GM21526 (cell line): Measurements from ENCODE around the gene CXCL8.
A peak's percentile ranks its signal among the peaks of the same experiment; 100 is the strongest.

Experiments
- ATAC-seq: cut with Tn5 transposase; IDR thresholded peaks from one replicate; pipeline ENCODE4 v1.9.1; 2021; ENCODE audit warnings: moderate library complexity; ENCODE audit not compliant: unreplicated experiment, low FRiP score

Gene CXCL8

DNA sequence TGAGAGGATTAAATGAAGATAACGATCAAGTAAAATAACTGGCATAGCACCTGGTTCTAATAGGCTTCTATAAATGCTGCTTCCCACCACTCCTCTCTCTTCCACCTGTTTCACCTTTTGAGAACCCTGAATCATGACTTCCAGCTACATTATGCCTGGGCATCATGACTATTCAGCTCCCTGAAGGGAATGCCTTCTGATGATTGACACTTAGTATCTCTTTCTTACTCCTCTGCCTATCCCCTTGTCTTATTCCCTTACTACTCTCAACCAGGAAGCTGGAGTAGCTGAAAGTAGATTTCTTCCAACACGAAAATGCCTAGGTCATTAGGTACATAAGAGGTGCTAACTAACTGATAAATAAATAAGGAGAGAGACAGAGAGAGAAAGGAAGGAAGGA lies 24.7 kb upstream of the CXCL8 start:
- no peak for ATAC-seq

- peak; percentile 92 for ATAC-seq
These were observed 21.7 kb upstream of the CXCL8 start for GRCh38 chr4:73718375-73719373.

DNA sequence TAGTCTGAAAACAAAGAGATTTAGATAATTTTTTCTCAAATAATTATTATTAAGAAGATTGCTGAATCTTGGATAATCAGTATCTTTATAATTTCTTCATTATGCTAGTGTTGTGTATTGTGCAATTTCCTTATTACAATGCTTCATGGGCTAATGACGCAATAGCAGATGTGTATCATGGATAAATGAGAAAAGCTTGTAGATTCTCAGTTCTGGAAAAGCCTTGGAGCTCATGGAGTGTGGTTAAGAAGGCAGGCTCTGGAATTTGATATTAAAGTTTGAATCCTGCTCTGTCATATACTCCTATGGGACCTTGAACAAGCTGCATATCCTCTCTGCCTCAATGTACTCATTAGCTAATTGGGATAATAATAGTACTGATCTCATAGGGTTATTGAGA lies 18.9 kb upstream of the CXCL8 start:
- no peak for ATAC-seq

- ATAC-seq, result no peak
These were observed 18.5 kb upstream of the CXCL8 start for GRCh38 chr4:73721909-73722308.

- no peak for ATAC-seq
These were observed 17.3 kb upstream of the CXCL8 start for GRCh38 chr4:73723023-73723422.

GRCh38 chr4:73723928-73724327 lies 16.4 kb upstream of the CXCL8 start:
- no peak for ATAC-seq

GRCh38 chr4:73725510-73725909 lies 14.9 kb upstream of the CXCL8 start:
- no peak for ATAC-seq

DNA sequence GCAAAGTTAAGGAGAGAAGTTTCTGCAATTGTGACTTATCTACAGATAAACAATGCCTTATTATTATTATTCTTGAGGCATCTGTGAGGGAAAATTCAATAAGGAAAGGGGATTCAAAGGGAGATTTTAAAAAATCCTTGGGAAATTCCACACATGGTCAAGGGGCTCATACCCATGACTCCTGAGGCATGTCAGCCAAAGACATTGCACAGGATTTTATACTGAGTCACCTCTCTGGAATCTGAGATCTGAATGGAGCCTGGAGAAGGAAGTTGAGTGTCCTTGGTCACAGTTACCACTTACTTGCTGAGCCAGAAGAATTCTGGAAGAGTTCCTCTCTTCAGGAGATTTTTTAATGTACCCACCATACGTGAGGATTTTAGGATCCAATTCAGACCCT lies 14.4 kb upstream of the CXCL8 start:
- ATAC-seq, result no peak

DNA sequence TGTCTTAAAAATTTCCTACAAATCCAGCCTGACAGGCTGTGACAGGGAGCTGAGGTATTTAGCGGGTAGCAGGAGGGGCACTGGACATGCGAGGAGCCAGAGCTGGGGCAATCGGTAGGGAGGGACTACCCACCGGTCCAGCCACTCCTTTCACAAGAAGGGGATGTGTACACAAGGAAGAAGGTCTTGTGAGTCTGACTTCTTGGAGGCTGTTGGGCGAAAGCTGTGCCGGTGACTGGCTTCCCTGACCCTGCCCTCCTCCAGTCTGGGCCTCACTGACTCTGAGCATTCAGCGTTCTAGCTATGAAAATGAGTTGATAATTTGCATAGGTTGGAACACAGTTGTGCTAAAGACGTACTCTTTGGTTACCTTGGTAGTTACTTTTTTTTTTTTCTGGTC lies 12.7 kb upstream of the CXCL8 start:
- no peak for ATAC-seq

DNA sequence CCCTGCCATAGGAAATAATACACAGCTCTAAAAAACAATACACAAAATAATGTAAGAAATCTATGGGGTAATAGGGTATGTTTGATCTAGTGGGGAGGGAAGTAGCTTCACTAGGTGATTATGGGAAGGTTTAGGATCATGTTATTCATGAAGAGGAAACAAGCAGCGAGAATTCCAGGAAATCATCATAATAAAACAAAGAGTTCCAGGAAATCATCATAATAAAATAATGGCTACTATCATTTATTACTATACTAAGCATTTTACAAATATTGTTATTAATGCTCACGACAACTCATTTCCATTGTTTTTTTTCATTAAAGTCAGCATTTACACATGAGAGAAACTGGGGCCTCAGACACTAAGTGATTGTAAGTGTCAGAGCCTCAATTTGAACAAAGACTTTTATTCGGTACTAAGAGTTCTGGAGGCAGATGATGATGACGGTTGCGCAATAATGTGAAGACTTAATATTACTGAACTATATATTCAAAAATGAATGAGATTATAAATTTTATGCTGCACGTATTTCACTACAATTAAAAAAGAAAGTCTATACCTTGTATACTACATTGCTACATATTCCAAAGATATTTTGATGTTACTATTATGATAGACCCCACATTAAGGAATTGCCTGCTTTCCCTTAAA lies 12.2 kb upstream of the CXCL8 start:
- no peak for ATAC-seq

- ATAC-seq, result peak; percentile 72
These were observed 10.7 kb upstream of the CXCL8 start for GRCh38 chr4:73729534-73730165.

DNA sequence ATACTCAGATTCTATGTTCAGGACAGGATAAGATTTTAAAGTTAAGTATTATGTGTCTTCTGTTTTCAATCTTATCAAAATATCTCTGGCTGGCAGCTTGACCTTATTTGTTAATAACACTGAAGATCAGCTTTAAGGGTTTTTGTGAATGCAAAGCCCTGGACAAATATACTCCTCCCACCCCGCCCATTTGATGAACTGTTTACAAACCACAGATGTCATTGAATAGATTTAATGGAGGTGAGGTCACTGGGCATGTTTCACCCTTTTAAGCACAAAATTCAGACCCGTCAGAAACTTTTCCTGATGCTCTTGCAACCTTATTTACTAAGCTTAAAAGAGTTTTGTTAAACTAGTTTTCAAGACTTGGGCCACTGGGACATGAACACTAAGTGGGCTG lies 10.1 kb upstream of the CXCL8 start:
- no peak for ATAC-seq

DNA sequence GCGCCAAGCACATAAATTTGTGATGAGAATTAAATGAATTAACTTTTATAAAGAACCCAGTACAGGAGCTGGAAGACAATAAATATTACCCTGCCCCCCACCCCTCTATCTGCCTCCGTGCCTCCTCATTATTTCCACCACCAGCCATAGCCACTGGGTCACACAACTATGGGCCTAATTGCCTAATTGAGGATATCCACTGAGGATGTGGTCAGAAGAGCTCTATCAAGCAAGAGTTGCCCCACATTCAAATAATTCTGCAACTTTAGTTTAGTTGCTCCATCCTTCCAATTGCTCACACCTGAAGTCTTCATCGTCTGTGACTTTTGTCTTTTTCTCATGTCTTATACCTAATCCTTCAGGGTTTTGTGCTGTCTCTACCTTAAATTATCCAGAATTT lies 9.5 kb upstream of the CXCL8 start:
- ATAC-seq, result no peak

DNA sequence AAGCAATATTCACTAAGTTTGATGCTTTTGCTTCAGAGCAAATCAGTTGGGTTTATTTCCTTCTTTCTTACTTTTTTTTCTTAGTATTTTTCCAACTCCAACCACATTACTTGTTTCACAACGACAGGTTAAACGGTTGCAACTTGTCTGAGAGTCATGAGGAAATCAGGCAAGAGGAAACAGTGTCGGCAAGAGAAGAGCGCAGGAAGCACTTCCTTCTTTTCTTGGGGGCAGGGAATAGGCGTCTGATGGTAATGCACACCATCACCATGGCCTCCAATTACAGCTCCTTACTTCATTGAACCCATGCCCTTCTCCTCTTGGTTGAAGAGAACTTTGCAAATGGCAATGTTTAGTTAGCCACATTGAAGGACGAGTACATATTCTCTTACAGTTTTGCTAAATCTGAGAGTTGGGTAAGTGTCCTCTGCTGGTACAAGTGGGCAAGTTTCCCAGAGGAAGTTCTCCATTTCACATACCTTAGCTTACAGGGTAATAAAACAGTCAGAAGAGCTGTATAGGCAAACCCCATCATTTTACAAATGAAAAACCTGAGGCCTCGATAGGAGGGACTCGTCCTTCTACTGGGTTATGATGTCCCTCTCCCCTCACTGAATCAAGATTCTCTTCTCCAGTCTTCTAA lies 8.3 kb upstream of the CXCL8 start:
- no peak for ATAC-seq

GRCh38 chr4:73732759-73733431 lies 7.5 kb upstream of the CXCL8 start:
- ATAC-seq, result no peak

DNA sequence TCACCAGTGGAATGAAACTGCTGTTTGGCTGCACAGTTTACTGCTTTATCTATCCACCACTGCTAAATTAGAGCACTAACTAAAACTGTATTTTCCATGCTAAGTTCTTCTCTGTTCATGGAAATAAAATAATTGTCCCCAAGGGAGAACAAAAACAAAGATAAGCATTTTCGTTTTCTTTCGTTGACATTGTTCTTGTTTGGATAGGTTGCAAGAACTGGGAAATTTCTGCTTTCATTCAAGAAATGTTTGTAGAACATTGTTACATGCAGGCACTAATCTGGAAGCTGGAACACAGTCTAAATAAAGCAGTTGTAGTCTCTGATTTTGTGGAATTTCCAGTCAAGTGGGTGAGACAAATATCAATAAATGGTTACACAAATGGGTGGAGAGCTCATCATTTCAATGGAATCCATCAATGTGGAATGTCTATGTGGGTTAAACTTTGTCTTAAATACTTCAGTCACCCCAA lies 5.8 kb upstream of the CXCL8 start:
- no peak for ATAC-seq

DNA sequence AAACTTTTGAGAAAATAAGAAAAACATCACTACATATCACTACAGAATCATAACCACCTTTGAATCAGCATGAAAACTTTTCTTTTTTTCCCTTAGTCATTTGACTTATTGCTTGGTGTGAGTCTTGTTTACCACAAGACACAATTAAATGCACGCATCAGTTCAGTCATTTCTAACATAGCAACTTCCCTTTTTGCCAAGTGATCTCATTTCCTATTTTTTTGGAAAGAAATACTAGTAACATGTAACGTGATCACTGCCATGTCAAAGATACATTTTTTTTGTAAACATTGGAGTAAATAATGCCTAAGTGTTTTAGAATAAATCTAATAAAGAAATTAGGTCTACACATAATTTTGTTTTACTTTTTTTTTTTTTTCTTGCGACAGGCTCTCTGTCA lies 5.1 kb upstream of the CXCL8 start:
- peak; percentile 85 for ATAC-seq

GRCh38 chr4:73741031-73741749 lies 821 bp downstream of the CXCL8 start:
- ATAC-seq, result no peak

DNA sequence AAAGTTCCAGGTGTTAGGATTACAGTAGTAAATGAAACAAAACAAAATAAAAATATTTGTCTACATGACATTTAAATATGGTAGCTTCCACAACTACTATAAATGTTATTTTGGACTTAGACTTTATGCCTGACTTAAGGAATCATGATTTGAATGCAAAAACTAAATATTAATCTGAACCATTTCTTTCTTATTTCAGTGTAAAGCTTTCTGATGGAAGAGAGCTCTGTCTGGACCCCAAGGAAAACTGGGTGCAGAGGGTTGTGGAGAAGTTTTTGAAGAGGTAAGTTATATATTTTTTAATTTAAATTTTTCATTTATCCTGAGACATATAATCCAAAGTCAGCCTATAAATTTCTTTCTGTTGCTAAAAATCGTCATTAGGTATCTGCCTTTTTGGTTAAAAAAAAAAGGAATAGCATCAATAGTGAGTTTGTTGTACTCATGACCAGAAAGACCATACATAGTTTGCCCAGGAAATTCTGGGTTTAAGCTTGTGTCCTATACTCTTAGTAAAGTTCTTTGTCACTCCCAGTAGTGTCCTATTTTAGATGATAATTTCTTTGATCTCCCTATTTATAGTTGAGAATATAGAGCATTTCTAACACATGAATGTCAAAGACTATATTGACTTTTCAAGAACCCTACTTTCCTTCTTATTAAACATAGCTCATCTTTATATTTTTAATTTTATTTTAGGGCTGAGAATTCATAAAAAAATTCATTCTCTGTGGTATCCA lies 1.6 kb downstream of the CXCL8 start:
- ATAC-seq, result no peak
